ENCODE data around the gene CLRN1.

CLRN1 gene

GRCh38 chr3:150921209-150921608 lies 51.3 kb downstream of the CLRN1 start:
- no peak for DNase-seq (ENCODE audit: low spot score)

- DNase-seq (ENCODE audit: low spot score): no peak
Observed at GRCh38 chr3:150920236-150920635, 52.3 kb downstream of the CLRN1 start.

GRCh38 chr3:150917951-150918350 lies 54.6 kb downstream of the CLRN1 start:
- DNase-seq (ENCODE audit: low spot score): no peak

GRCh38 chr3:150913133-150913922 lies 59.2 kb downstream of the CLRN1 start:
- DNase-seq (ENCODE audit: low spot score): no peak

GRCh38 chr3:150912501-150912900 lies 60.0 kb downstream of the CLRN1 start:
- no peak for DNase-seq (ENCODE audit: low spot score)

- peak; percentile 45 for DNase-seq (ENCODE audit: low spot score)
Observed at GRCh38 chr3:150911771-150912170, 60.8 kb downstream of the CLRN1 start.

- no peak for DNase-seq (ENCODE audit: low spot score)
Observed at GRCh38 chr3:150906461-150906860, 66.1 kb downstream of the CLRN1 start.

GRCh38 chr3:150905746-150906145 lies 66.8 kb downstream of the CLRN1 start:
- DNase-seq (ENCODE audit: low spot score): no peak

- no peak for DNase-seq (ENCODE audit: low spot score)
Observed at GRCh38 chr3:150905339-150905738, 67.2 kb downstream of the CLRN1 start, which contains the start of gene MINDY4B. Gene MINDY4B, minus strand, starts transcription at chr3:150905439. Its CDS starts 0 bp downstream, at chr3:150905439.

- DNase-seq (ENCODE audit: low spot score): no peak
Observed at GRCh38 chr3:150902988-150903387, 69.5 kb downstream of the CLRN1 start.

GRCh38 chr3:150901793-150902192 lies 70.7 kb downstream of the CLRN1 start:
- no peak for DNase-seq (ENCODE audit: low spot score)

GRCh38 chr3:150899141-150899540 lies 73.4 kb downstream of the CLRN1 start:
- DNase-seq (ENCODE audit: low spot score): peak; percentile 52

GRCh38 chr3:150898046-150898754 lies 74.3 kb downstream of the CLRN1 start:
- DNase-seq (ENCODE audit: low spot score): no peak

- no peak for DNase-seq (ENCODE audit: low spot score)
Observed at GRCh38 chr3:150897592-150897991, 74.9 kb downstream of the CLRN1 start.

- DNase-seq (ENCODE audit: low spot score): peak; percentile 75
Observed at GRCh38 chr3:150890831-150891230, 81.7 kb downstream of the CLRN1 start.

GRCh38 chr3:150890295-150890694 lies 82.2 kb downstream of the CLRN1 start:
- peak; percentile 1 for DNase-seq (ENCODE audit: low spot score)

- DNase-seq (ENCODE audit: low spot score): no peak
Observed at GRCh38 chr3:150889106-150889505, 83.4 kb downstream of the CLRN1 start.

GRCh38 chr3:150887031-150887430 lies 85.5 kb downstream of the CLRN1 start:
- DNase-seq (ENCODE audit: low spot score): no peak

GRCh38 chr3:150885535-150885934 lies 87.0 kb downstream of the CLRN1 start:
- DNase-seq (ENCODE audit: low spot score): no peak

GRCh38 chr3:150878996-150879575 lies 93.4 kb downstream of the CLRN1 start:
- DNase-seq (ENCODE audit: low spot score): no peak

- DNase-seq (ENCODE audit: low spot score): no peak
Observed at GRCh38 chr3:150878290-150878689, 94.2 kb downstream of the CLRN1 start.

- DNase-seq (ENCODE audit: low spot score): no peak
Observed at GRCh38 chr3:150877303-150877702, 95.2 kb downstream of the CLRN1 start.
